Loucy (cell line): ENCODE results near the gene TYW5.

Source experiments
- H2AFZ ChIP-seq: fragments of 200-600 bp; sonication (generic); 2 replicates; pipeline ENCODE4 v1.6.0; 2016; ENCODE audit warnings: antibody characterized with exemption, mild to moderate bottlenecking, low read length, moderate library complexity
- H3F3A ChIP-seq: fragments of 200-600 bp; 2 replicates; pipeline ENCODE4 v1.6.0; 2016; ENCODE audit warnings: antibody characterized with exemption, low read depth, mild to moderate bottlenecking
- H3K27me3 ChIP-seq: fragments of 200-600 bp; sonication (generic); 2 replicates; pipeline ENCODE4 v1.6.1; 2014; ENCODE audit warnings: low read length, mild to moderate bottlenecking; ENCODE audit not compliant: insufficient read depth, poor library complexity, severe bottlenecking
- H3K36me3 ChIP-seq: fragments of 200-600 bp; sonication (generic); 2 replicates; pipeline ENCODE4 v1.6.1; 2016; ENCODE audit warnings: low read length; ENCODE audit not compliant: insufficient read depth
- H3K4me1 ChIP-seq: fragments of 200-600 bp; sonication (generic); 2 replicates; pipeline ENCODE4 v1.5.1; 2014; ENCODE audit warnings: low read length, mild to moderate bottlenecking; ENCODE audit not compliant: insufficient read depth, poor library complexity, severe bottlenecking
- H3K4me2 ChIP-seq: fragments of 200-600 bp; sonication (generic); 2 replicates; pipeline ENCODE4 v1.6.0; 2014; ENCODE audit warnings: antibody characterized with exemption, low read length, low read depth, mild to moderate bottlenecking; ENCODE audit not compliant: poor library complexity, severe bottlenecking
- H3K4me3 ChIP-seq: fragments of 200-600 bp; sonication (generic); 2 replicates; pipeline ENCODE4 v1.5.1; 2014; ENCODE audit warnings: low read length, mild to moderate bottlenecking, mixed read lengths; ENCODE audit not compliant: poor library complexity, severe bottlenecking
- H3K79me2 ChIP-seq: fragments of 200-600 bp; sonication (generic); 2 replicates; pipeline ENCODE4 v1.6.1; 2014; ENCODE audit warnings: low read length; ENCODE audit not compliant: insufficient read depth
- H3K9ac ChIP-seq: fragments of 200-600 bp; sonication (generic); 2 replicates; pipeline ENCODE4 v1.6.0; 2014; ENCODE audit warnings: mild to moderate bottlenecking, low read depth, low read length, moderate library complexity; ENCODE audit not compliant: poor library complexity, severe bottlenecking
- H3K9me2 ChIP-seq: fragments of 200-600 bp; sonication (generic); replicated peaks from 2 replicates; pipeline ENCODE4 v1.6.1; 2016; ENCODE audit warnings: low read depth, low read length, mixed read lengths
- H3K9me3 ChIP-seq: fragments of 200-600 bp; sonication (generic); 2 replicates; pipeline ENCODE4 v1.6.1; 2014; ENCODE audit warnings: mild to moderate bottlenecking, antibody characterized with exemption, low read length, low read depth; ENCODE audit not compliant: insufficient read depth
- H4K20me1 ChIP-seq: fragments of 200-600 bp; sonication (generic); 2 replicates; pipeline ENCODE4 v1.6.0; 2014; ENCODE audit warnings: antibody characterized with exemption, low read length, mild to moderate bottlenecking; ENCODE audit not compliant: insufficient read depth, poor library complexity, severe bottlenecking
- CTCF ChIP-seq: fragments of 200-600 bp; sonication (generic); conservative IDR thresholded peaks from 2 replicates; pipeline ENCODE4 v1.5.1; 2014; ENCODE audit warnings: mild to moderate bottlenecking, antibody characterized with exemption, low read length
- EZH2phosphoT487 ChIP-seq: fragments of 200-600 bp; IDR thresholded peaks from 2 replicates; pipeline ENCODE4 v1.6.1; 2018; ENCODE audit warnings: antibody characterized with exemption, mild to moderate bottlenecking, moderate library complexity, borderline replicate concordance

TYW5 gene

GRCh38 chr2:199973703-199974102 is 18.4 kb upstream of the TYW5 start:
- H3K36me3 ChIP-seq: no peaks in the 10 kb centered on the region
- peaks cover 5% of the 10 kb centered on the region for H3K4me1 ChIP-seq
- no peak overlapping the region for H3K4me3 ChIP-seq
- no peak overlapping the region for H2AFZ ChIP-seq
- no peak overlapping the region for H3K4me2 ChIP-seq
- no peaks in the 10 kb centered on the region for H3K79me2 ChIP-seq
- H3K9ac ChIP-seq: no peak overlapping the region
- H4K20me1 ChIP-seq: no peaks in the 10 kb centered on the region
- TF ChIP-seq CTCF: peak; percentile 57
- no peak for TF ChIP-seq EZH2phosphoT487
- H3K27me3 ChIP-seq: no peaks in the 10 kb centered on the region
- no peaks in the 10 kb centered on the region for H3K9me3 ChIP-seq
- no peaks in the 10 kb centered on the region for H3F3A ChIP-seq
- no peaks in the 10 kb centered on the region for H3K9me2 ChIP-seq

- no peaks in the 10 kb centered on the region for H4K20me1 ChIP-seq
- H3K4me1 ChIP-seq: no peaks in the 10 kb centered on the region
- TF ChIP-seq EZH2phosphoT487 (no peak), CTCF (no peak)
- no peaks in the 10 kb centered on the region for H3K27me3 ChIP-seq
- H3K9ac ChIP-seq: no peak overlapping the region
- no peak overlapping the region for H3K4me3 ChIP-seq
- no peaks in the 10 kb centered on the region for H3K9me2 ChIP-seq
- H3K9me3 ChIP-seq: no peaks in the 10 kb centered on the region
- H2AFZ ChIP-seq: no peak overlapping the region
- H3K79me2 ChIP-seq: no peaks in the 10 kb centered on the region
- no peaks in the 10 kb centered on the region for H3F3A ChIP-seq
- H3K4me2 ChIP-seq: no peak overlapping the region
- no peaks in the 10 kb centered on the region for H3K36me3 ChIP-seq
These were observed 16.9 kb upstream of the TYW5 start for GRCh38 chr2:199972088-199972626.

GRCh38 chr2:199968126-199968525 is 12.8 kb upstream of the TYW5 start:
- H3F3A ChIP-seq: no peaks in the 10 kb centered on the region
- no peak overlapping the region for H3K4me2 ChIP-seq
- no peaks in the 10 kb centered on the region for H3K27me3 ChIP-seq
- no peak overlapping the region for H2AFZ ChIP-seq
- H3K9me3 ChIP-seq: no peaks in the 10 kb centered on the region
- no peaks in the 10 kb centered on the region for H3K79me2 ChIP-seq
- H4K20me1 ChIP-seq: no peaks in the 10 kb centered on the region
- H3K9ac ChIP-seq: no peak overlapping the region
- TF ChIP-seq CTCF (no peak), EZH2phosphoT487 (no peak)
- H3K9me2 ChIP-seq: no peaks in the 10 kb centered on the region
- no peaks in the 10 kb centered on the region for H3K4me1 ChIP-seq
- no peak overlapping the region for H3K4me3 ChIP-seq
- peaks cover 26% of the 10 kb centered on the region; the same call in 1 of the 2 replicates for H3K36me3 ChIP-seq
